Measurements from ENCODE around the gene EIF3J.

Gene EIF3J

DNA sequence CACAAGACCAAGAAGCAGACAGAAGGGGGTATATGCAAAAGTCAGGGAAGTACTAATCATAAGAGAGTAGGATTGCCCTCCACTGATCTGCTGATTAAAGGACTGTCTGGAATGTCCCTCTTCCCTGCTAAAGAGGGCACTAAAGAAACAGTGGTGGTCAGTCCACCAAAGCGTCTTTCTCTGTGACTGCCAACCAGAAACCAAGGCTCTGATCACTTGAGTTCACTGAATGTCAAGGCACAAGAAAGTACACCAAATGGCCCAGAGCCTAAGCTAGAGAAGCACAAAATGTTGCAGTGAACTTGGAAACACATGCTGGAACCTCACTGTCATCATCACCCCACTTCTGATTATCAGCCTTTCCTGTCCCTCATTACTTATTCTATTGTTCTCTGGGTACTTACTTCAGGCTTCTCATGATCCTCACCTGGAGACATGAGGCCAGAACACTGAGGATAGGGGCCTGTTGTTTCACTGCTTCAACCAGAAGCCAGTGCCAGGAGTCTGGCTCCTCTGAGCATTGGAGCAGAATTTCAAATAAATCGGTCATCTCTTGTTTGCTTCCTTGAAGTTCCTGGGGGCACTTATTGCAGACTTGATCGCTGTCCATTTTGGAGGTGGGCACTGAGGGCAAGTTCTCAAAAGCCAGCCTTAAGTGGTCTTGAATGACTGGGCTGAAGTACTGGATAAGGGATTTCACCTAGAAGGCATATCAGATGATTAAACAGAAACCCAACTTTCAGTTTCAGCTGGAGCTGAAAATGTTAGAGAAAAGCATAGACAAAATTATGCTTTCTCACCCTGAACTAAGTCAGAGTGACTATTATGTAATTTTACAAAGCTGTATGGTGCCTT lies 58.9 kb downstream of the EIF3J start:
- no peak for FAIRE-seq

DNA sequence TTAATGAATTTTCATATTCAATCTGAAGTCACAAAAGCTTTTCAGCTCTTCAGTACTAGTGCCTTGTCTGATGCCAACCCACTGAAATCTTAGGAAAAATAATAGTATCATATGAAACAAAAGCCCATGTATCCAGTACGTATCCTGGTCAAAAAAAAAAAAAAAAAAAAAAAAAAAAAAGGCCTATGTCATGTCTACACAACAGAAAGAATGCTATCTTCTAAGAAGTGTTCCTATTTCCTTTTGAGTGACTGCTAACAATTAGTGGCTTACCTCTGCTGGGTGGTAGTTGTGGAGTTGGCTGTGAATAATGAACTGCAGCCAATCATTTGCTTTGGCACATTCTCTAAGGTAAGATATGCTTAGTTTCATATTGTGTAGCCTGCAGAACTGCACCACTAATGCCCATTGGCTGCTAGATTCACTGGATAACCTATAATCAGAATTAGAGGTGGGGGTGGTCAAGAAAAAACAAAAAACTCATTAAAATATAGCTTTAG lies 59.6 kb downstream of the EIF3J start:
- FAIRE-seq = no peak

- FAIRE-seq = no peak
Observed at GRCh38 chr15:44598066-44598465, 61.1 kb downstream of the EIF3J start.

- no peak for FAIRE-seq
Observed at GRCh38 chr15:44598892-44599291, 61.9 kb downstream of the EIF3J start.

DNA sequence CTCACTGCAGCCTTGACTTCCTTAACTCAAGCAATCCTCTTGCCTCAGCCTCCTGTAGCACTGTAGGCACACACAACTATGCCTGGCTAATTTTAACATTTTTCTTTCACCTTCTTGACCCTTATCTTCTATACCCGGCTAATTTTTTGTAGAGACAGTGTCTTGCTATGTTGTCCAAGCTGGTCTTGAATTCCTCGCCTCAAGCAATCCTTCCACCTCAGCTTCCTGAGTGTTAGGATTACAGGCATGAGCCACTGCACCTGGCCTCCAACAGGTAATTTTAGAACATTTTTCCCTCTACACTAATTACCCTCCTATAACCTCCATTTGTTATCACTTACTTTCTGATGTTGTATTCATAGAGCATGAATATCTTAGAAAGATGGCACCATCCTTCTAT lies 66.2 kb downstream of the EIF3J start:
- FAIRE-seq = no peak

DNA sequence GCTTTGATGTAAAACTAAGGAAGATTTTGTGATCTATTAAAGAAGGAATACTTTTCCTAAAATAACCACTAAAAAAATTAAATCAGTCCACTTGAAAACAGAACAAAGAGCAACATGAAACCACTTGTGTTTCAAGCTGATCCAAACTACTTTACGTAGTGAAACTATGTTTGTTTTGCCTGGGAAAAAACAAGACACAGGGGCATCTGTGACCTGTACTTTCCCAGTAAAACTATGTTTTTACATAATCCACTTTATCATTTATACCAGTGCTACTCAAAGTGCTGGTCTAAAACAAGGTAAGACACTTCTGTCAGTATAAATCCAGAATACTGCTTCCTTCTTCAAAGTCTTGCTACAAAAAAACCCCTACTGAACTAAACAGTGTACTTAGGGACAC lies 69.8 kb downstream of the EIF3J start:
- no peak for FAIRE-seq

Data from A204.1 (cell line).